ENCODE data around the gene CACNA1C. TPM values are rescaled to one million over a fixed set of nuclear protein-coding genes. Genes with fewer than 3 reads are reported as not detected.

CACNA1C gene
- total and polyA plus RNA-seq, 2 of the 4 experiments (the other 2 are of a cell fraction): 1.6 to 2.6 TPM

DNA sequence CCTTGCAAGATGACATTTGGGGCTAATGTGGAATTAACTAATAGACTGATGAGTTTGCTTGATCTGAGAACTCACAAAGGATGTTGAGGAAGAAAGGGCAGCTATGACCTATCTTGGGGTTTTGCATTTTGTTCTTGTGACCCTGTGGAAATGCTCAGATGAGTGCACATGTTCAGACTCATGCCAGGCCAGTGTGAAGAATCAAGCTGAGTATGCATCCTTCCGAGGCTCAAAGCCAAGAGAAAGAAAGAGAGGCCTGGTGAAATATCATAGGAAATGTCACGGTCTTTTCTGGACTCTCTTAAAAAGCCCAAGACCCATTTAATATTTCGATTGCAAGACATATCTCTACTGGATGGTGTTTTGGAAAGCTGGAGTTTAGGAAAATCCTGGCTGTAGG is 96.3 kb downstream of the CACNA1C start:
- Histone ChIP-seq H3K9me1 (ENCODE audit: insufficient read depth, low read length) (peaks cover 7% of the 10 kb centered on the region), H2BK5ac (ENCODE audit: low read depth, low read length, poor library complexity, severe bottlenecking) (no peak overlapping the region), H3K18ac (ENCODE audit: low read depth, low read length) (no peak overlapping the region), H3K27me3 (ENCODE audit: control insufficient read depth, insufficient read depth, low read length) (peaks cover 2% of the 10 kb centered on the region; the same call in 1 of the 2 replicates), H4K91ac (ENCODE audit: insufficient read depth, low read depth, low read length) (no peak overlapping the region), H3K27ac (ENCODE audit: insufficient read depth, low read length) (no peak overlapping the region), H3K56ac (ENCODE audit: extremely low read depth, insufficient read depth, low read length) (no peak overlapping the region), H3K4me3 (ENCODE audit: insufficient read depth, low read depth, low read length) (no peak overlapping the region), H2AK5ac (ENCODE audit: low read depth, low read length) (no peak overlapping the region), H3K4ac (ENCODE audit: low read depth, low read length) (no peak overlapping the region), H2AK9ac (replicated peaks; ENCODE audit: low read depth, low read length, poor library complexity) (no peak overlapping the region), H4K5ac (ENCODE audit: low read depth, low read length) (no peak overlapping the region), H2AFZ (replicated peaks; ENCODE audit: low read length, poor library complexity) (no peak overlapping the region), H4K8ac (ENCODE audit: low read depth in 2 of 2, low read length in 2 of 2) (no peak overlapping the region), H2BK20ac (ENCODE audit: low read depth, low read length) (no peak overlapping the region), H3K9me3 (ENCODE audit: control insufficient read depth, insufficient read depth, low read length) (no peaks in the 10 kb centered on the region), H3K23ac (ENCODE audit: low read depth, low read length) (no peak overlapping the region), H2BK15ac (ENCODE audit: low read depth, low read length) (no peak overlapping the region), H2BK120ac (ENCODE audit: low read depth, low read length) (no peak overlapping the region), H4K20me1 (ENCODE audit: insufficient read depth, low read length) (no peaks in the 10 kb centered on the region), H3K9ac (ENCODE audit: low read depth, low read length) (no peak overlapping the region), H3K14ac (replicated peaks; ENCODE audit: low read depth, low read length) (no peak overlapping the region), H3K4me1 (ENCODE audit: control insufficient read depth, insufficient read depth, low read length) (peaks cover 16% of the 10 kb centered on the region), H3K79me1 (ENCODE audit: low read depth in 1 of 2, low read length in 2 of 2) (peaks cover 3 to 7% of the 10 kb centered on the region in 2 experiments; a peak in 2 of 4 replicates), H3K4me2 (ENCODE audit: low read depth, low read length) (no peak overlapping the region), H3K36me3 (ENCODE audit: control insufficient read depth, insufficient read depth, low read length) (no peaks in the 10 kb centered on the region)
- BruUV-seq (replicated peaks): no TSS peak
- no CpG with 5 or more reads among the region's 3 CpGs for WGBS, 2 experiments (ENCODE audit: extremely low coverage in 2 of 2, insufficient read length in 1 of 2)
- POLR2A ChIA-PET (ENCODE audit: unreplicated experiment): no interaction called here
- DNase-seq (peak; percentile 9), ATAC-seq (ENCODE audit: low read depth) (no peak)
- CTCF ChIA-PET: no interaction called here
- TF ChIP-seq RAD21 (IDR thresholded peaks at IDR 0.05; ENCODE audit: low read length) (no peak), FOS (IDR thresholded peaks at IDR 0.05; ENCODE audit: low read depth, low read length) (no peak), CHD1 (IDR thresholded peaks at IDR 0.05; ENCODE audit: low read depth, low read length) (no peak), POLR2A (IDR thresholded peaks at IDR 0.05; ENCODE audit: low read depth, low read length) (no peak), RFX5 (IDR thresholded peaks at IDR 0.05; ENCODE audit: low read depth, low read length) (no peak), SMC3 (IDR thresholded peaks at IDR 0.05; ENCODE audit: low read depth, low read length) (no peak), RCOR1 (IDR thresholded peaks at IDR 0.05; ENCODE audit: insufficient replicate concordance, low read length) (no peak), CEBPB (IDR thresholded peaks at IDR 0.05; ENCODE audit: low read depth, low read length) (no peak), MAZ (IDR thresholded peaks at IDR 0.05; ENCODE audit: borderline replicate concordance, low read depth, low read length) (no peak), MAFK (IDR thresholded peaks at IDR 0.05; ENCODE audit: low read depth, low read length) (no peak), BHLHE40 (IDR thresholded peaks at IDR 0.05; ENCODE audit: low read depth, low read length) (no peak)
- TF ChIP-seq, protein P1, sequence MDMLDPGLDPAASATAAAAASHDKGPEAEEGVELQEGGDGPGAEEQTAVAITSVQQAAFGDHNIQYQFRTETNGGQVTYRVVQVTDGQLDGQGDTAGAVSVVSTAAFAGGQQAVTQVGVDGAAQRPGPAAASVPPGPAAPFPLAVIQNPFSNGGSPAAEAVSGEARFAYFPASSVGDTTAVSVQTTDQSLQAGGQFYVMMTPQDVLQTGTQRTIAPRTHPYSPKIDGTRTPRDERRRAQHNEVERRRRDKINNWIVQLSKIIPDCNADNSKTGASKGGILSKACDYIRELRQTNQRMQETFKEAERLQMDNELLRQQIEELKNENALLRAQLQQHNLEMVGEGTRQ (IDR thresholded peaks at IDR 0.05; ENCODE audit: low read depth, low read length): no peak
- TF ChIP-seq, protein P2, sequence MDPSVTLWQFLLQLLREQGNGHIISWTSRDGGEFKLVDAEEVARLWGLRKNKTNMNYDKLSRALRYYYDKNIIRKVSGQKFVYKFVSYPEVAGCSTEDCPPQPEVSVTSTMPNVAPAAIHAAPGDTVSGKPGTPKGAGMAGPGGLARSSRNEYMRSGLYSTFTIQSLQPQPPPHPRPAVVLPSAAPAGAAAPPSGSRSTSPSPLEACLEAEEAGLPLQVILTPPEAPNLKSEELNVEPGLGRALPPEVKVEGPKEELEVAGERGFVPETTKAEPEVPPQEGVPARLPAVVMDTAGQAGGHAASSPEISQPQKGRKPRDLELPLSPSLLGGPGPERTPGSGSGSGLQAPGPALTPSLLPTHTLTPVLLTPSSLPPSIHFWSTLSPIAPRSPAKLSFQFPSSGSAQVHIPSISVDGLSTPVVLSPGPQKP (IDR thresholded peaks at IDR 0.05; ENCODE audit: borderline replicate concordance, low read depth, low read length): no peak
- TF ChIP-seq, protein P3, sequence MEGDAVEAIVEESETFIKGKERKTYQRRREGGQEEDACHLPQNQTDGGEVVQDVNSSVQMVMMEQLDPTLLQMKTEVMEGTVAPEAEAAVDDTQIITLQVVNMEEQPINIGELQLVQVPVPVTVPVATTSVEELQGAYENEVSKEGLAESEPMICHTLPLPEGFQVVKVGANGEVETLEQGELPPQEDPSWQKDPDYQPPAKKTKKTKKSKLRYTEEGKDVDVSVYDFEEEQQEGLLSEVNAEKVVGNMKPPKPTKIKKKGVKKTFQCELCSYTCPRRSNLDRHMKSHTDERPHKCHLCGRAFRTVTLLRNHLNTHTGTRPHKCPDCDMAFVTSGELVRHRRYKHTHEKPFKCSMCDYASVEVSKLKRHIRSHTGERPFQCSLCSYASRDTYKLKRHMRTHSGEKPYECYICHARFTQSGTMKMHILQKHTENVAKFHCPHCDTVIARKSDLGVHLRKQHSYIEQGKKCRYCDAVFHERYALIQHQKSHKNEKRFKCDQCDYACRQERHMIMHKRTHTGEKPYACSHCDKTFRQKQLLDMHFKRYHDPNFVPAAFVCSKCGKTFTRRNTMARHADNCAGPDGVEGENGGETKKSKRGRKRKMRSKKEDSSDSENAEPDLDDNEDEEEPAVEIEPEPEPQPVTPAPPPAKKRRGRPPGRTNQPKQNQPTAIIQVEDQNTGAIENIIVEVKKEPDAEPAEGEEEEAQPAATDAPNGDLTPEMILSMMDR (conservative IDR thresholded peaks at IDR 0.05; ENCODE audit: low read depth, low read length): no peak
- in situ Hi-C loops (cut with MboI; ENCODE audit: low sequenced_read_pairs): no loop called here
- intact Hi-C loops (cut with micrococcal nuclease): no loop called here
- dilution Hi-C loops (cut with HindIII; ENCODE audit: low sequenced_read_pairs, unreplicated experiment): no loop called here

Data from IMR-90 (cell line).